ENCODE results near the gene RGL2.

The RGL2 gene

GRCh38 chr6:33254591-33254990 is 44.2 kb downstream of the RGL2 start:
- H2AFZ ChIP-seq (ENCODE audit: low read length) = no peak overlapping the region

DNA sequence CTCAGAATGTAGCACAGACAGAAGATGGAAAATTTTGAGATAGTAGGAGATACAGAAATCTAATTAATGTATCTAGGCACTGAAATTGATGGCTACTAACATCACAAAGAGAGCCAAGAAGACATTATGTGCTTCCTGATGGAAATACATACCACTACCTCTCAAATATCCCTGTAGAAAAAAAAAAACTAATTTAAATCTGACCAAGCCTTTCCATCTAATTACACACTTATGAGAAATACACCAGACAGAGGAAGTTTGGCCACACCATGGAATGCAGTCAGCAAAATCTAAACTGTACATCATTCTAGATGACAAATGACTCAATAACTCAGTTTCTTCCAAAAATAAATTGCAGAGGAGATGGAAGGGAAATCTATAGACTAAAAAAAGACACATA is 46.0 kb downstream of the RGL2 start:
- H3K9ac ChIP-seq (ENCODE audit: low read depth, low read length, poor library complexity, severe bottlenecking) = no peak overlapping the region
- no peak overlapping the region for H2AFZ ChIP-seq (ENCODE audit: low read length)
- TF ChIP-seq, protein P1, sequence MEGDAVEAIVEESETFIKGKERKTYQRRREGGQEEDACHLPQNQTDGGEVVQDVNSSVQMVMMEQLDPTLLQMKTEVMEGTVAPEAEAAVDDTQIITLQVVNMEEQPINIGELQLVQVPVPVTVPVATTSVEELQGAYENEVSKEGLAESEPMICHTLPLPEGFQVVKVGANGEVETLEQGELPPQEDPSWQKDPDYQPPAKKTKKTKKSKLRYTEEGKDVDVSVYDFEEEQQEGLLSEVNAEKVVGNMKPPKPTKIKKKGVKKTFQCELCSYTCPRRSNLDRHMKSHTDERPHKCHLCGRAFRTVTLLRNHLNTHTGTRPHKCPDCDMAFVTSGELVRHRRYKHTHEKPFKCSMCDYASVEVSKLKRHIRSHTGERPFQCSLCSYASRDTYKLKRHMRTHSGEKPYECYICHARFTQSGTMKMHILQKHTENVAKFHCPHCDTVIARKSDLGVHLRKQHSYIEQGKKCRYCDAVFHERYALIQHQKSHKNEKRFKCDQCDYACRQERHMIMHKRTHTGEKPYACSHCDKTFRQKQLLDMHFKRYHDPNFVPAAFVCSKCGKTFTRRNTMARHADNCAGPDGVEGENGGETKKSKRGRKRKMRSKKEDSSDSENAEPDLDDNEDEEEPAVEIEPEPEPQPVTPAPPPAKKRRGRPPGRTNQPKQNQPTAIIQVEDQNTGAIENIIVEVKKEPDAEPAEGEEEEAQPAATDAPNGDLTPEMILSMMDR (conservative IDR thresholded peaks at IDR 0.05; ENCODE audit: low read length) = no peak
- no peak for TF ChIP-seq EZH2phosphoT487 (IDR thresholded peaks at IDR 0.05; ENCODE audit: borderline replicate concordance)
- H3K36me3 ChIP-seq (ENCODE audit: insufficient read depth, low read length) = peaks cover 4% of the 10 kb centered on the region; the same call in 1 of the 2 replicates
- H3K9me3 ChIP-seq (ENCODE audit: insufficient read depth, low read depth, low read length) = no peaks in the 10 kb centered on the region
- H3K4me3 ChIP-seq (ENCODE audit: low read length, poor library complexity, severe bottlenecking) = no peak overlapping the region
- H4K20me1 ChIP-seq (ENCODE audit: insufficient read depth, low read length, poor library complexity, severe bottlenecking) = no peaks in the 10 kb centered on the region
- peaks cover 22% of the 10 kb centered on the region for H3K4me1 ChIP-seq (ENCODE audit: insufficient read depth, low read length, poor library complexity, severe bottlenecking)
- H3K79me2 ChIP-seq (ENCODE audit: insufficient read depth, low read length) = peaks cover 13% of the 10 kb centered on the region
- no peaks in the 10 kb centered on the region for H3K27me3 ChIP-seq (ENCODE audit: insufficient read depth, low read length, poor library complexity, severe bottlenecking)
- no peaks in the 10 kb centered on the region for H3K9me2 ChIP-seq (replicated peaks; ENCODE audit: low read depth, low read length)
- 0 out of 2 replicates have a peak, but pooled peaks cover 2% of the 10 kb centered on the region for H3F3A ChIP-seq (ENCODE audit: low read depth)
- H3K4me2 ChIP-seq (ENCODE audit: low read depth, low read length, poor library complexity, severe bottlenecking) = no peak overlapping the region

More at GRCh38 chr6:33254591-33254990, 44.2 kb downstream of the RGL2 start:
- Histone ChIP-seq H3K36me3 (ENCODE audit: insufficient read depth, low read length) (peaks cover 4% of the 10 kb centered on the region; the same call in 1 of the 2 replicates), H4K20me1 (ENCODE audit: insufficient read depth, low read length, poor library complexity, severe bottlenecking) (no peaks in the 10 kb centered on the region), H3F3A (ENCODE audit: low read depth) (0 out of 2 replicates have a peak, but pooled peaks cover 2% of the 10 kb centered on the region), H3K4me1 (ENCODE audit: insufficient read depth, low read length, poor library complexity, severe bottlenecking) (peaks cover 12% of the 10 kb centered on the region), H3K4me3 (ENCODE audit: low read length, poor library complexity, severe bottlenecking) (no peak overlapping the region), H3K79me2 (ENCODE audit: insufficient read depth, low read length) (peaks cover 13% of the 10 kb centered on the region), H3K9ac (ENCODE audit: low read depth, low read length, poor library complexity, severe bottlenecking) (no peak overlapping the region), H3K27me3 (ENCODE audit: insufficient read depth, low read length, poor library complexity, severe bottlenecking) (no peaks in the 10 kb centered on the region), H3K9me3 (ENCODE audit: insufficient read depth, low read depth, low read length) (no peaks in the 10 kb centered on the region), H3K9me2 (replicated peaks; ENCODE audit: low read depth, low read length) (no peaks in the 10 kb centered on the region), H3K4me2 (ENCODE audit: low read depth, low read length, poor library complexity, severe bottlenecking) (no peak overlapping the region)
- no peak for TF ChIP-seq EZH2phosphoT487 (IDR thresholded peaks at IDR 0.05; ENCODE audit: borderline replicate concordance)
- TF ChIP-seq, protein P1 (conservative IDR thresholded peaks at IDR 0.05; ENCODE audit: low read length) = no peak

DNA sequence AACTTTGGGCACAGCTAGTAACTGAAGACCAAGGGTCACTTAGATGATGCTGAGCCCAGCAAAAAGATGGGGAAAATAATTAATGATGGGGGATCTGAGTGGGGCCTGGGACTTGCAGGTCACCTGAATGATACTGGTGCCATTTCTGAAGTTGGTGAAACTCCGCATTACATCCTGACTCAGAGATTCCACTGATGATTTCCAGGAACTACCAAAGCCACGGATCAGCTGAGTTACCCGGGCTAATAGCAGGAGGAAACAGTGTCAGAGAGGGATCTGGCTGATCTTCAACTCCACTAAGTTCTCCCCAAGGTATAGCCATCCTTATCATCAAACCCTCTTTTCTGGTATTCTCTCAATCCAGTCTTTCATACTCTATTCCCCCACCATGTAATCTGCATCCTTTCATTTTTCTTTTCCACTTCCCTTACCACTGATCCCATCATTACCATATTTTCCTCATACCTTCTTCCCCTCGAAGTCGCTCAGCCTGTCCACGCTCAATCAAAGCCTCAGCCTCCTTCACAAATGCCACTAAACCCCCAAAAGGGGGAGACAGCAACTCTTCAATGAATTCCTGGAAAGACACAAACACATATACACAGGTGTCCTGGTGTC is 47.2 kb downstream of the RGL2 start:
- Histone ChIP-seq H4K20me1 (ENCODE audit: insufficient read depth, low read length, poor library complexity, severe bottlenecking) (no peaks in the 10 kb centered on the region), H3K4me3 (ENCODE audit: low read length, poor library complexity, severe bottlenecking) (no peak overlapping the region), H3K9me3 (ENCODE audit: insufficient read depth, low read depth, low read length) (no peaks in the 10 kb centered on the region), H3K27me3 (ENCODE audit: insufficient read depth, low read length, poor library complexity, severe bottlenecking) (no peaks in the 10 kb centered on the region), H3K9me2 (replicated peaks; ENCODE audit: low read depth, low read length) (no peaks in the 10 kb centered on the region), H3K4me1 (ENCODE audit: insufficient read depth, low read length, poor library complexity, severe bottlenecking) (peaks cover 22% of the 10 kb centered on the region), H3K36me3 (ENCODE audit: insufficient read depth, low read length) (peaks cover 4% of the 10 kb centered on the region; the same call in 1 of the 2 replicates), H3K79me2 (ENCODE audit: insufficient read depth, low read length) (peaks cover 13% of the 10 kb centered on the region), H3K4me2 (ENCODE audit: low read depth, low read length, poor library complexity, severe bottlenecking) (no peak overlapping the region), H3K9ac (ENCODE audit: low read depth, low read length, poor library complexity, severe bottlenecking) (no peak overlapping the region), H2AFZ (ENCODE audit: low read length) (no peak overlapping the region), H3F3A (ENCODE audit: low read depth) (0 out of 2 replicates have a peak, but pooled peaks cover 2% of the 10 kb centered on the region)
- no peak for TF ChIP-seq EZH2phosphoT487 (IDR thresholded peaks at IDR 0.05; ENCODE audit: borderline replicate concordance)
- TF ChIP-seq, protein P1 (conservative IDR thresholded peaks at IDR 0.05; ENCODE audit: low read length) = peak; percentile 30

Measured in Loucy (cell line).